Measurements from ENCODE around the gene LRRC49.

Gene LRRC49

GRCh38 chr15:71072423-71072822 is 179.8 kb downstream of the LRRC49 start:
- ATAC-seq: no peak
- TF ChIP-seq, protein P1, sequence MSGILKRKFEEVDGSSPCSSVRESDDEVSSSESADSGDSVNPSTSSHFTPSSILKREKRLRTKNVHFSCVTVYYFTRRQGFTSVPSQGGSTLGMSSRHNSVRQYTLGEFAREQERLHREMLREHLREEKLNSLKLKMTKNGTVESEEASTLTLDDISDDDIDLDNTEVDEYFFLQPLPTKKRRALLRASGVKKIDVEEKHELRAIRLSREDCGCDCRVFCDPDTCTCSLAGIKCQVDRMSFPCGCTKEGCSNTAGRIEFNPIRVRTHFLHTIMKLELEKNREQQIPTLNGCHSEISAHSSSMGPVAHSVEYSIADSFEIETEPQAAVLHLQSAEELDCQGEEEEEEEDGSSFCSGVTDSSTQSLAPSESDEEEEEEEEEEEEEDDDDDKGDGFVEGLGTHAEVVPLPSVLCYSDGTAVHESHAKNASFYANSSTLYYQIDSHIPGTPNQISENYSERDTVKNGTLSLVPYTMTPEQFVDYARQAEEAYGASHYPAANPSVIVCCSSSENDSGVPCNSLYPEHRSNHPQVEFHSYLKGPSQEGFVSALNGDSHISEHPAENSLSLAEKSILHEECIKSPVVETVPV (CRISPR knock-in tag; IDR thresholded peaks at IDR 0.05): no peak
- TF ChIP-seq TOX (CRISPR knock-in tag; IDR thresholded peaks at IDR 0.05; ENCODE audit: borderline replicate concordance): no peak
- no peak for TF ChIP-seq RARB (CRISPR knock-in tag; IDR thresholded peaks at IDR 0.05)
- TF ChIP-seq, protein P2, sequence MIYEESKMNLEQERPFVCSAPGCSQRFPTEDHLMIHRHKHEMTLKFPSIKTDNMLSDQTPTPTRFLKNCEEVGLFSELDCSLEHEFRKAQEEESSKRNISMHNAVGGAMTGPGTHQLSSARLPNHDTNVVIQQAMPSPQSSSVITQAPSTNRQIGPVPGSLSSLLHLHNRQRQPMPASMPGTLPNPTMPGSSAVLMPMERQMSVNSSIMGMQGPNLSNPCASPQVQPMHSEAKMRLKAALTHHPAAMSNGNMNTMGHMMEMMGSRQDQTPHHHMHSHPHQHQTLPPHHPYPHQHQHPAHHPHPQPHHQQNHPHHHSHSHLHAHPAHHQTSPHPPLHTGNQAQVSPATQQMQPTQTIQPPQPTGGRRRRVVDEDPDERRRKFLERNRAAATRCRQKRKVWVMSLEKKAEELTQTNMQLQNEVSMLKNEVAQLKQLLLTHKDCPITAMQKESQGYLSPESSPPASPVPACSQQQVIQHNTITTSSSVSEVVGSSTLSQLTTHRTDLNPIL (CRISPR knock-in tag; IDR thresholded peaks at IDR 0.05; ENCODE audit: low read depth): no peak
- TF ChIP-seq ESRRG (CRISPR knock-in tag; IDR thresholded peaks at IDR 0.05): no peak

- no peak for ATAC-seq
- TF ChIP-seq, protein P1 (CRISPR knock-in tag; IDR thresholded peaks at IDR 0.05): no peak
Observed at GRCh38 chr15:71078506-71079207, 186.0 kb downstream of the LRRC49 start.

- peak; percentile 76 for ATAC-seq
- TF ChIP-seq, protein P3, sequence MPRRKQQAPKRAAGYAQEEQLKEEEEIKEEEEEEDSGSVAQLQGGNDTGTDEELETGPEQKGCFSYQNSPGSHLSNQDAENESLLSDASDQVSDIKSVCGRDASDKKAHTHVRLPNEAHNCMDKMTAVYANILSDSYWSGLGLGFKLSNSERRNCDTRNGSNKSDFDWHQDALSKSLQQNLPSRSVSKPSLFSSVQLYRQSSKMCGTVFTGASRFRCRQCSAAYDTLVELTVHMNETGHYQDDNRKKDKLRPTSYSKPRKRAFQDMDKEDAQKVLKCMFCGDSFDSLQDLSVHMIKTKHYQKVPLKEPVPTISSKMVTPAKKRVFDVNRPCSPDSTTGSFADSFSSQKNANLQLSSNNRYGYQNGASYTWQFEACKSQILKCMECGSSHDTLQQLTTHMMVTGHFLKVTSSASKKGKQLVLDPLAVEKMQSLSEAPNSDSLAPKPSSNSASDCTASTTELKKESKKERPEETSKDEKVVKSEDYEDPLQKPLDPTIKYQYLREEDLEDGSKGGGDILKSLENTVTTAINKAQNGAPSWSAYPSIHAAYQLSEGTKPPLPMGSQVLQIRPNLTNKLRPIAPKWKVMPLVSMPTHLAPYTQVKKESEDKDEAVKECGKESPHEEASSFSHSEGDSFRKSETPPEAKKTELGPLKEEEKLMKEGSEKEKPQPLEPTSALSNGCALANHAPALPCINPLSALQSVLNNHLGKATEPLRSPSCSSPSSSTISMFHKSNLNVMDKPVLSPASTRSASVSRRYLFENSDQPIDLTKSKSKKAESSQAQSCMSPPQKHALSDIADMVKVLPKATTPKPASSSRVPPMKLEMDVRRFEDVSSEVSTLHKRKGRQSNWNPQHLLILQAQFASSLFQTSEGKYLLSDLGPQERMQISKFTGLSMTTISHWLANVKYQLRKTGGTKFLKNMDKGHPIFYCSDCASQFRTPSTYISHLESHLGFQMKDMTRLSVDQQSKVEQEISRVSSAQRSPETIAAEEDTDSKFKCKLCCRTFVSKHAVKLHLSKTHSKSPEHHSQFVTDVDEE (CRISPR knock-in tag; IDR thresholded peaks at IDR 0.05): no peak
- TF ChIP-seq, protein P1 (CRISPR knock-in tag; IDR thresholded peaks at IDR 0.05): no peak
- TF ChIP-seq BACH2 (CRISPR knock-in tag; IDR thresholded peaks at IDR 0.05; ENCODE audit: borderline replicate concordance) (no peak), ZNF70 (CRISPR knock-in tag; IDR thresholded peaks at IDR 0.05) (no peak), PPARA (CRISPR knock-in tag; IDR thresholded peaks at IDR 0.05; ENCODE audit: borderline replicate concordance) (no peak), RARB (CRISPR knock-in tag; IDR thresholded peaks at IDR 0.05) (no peak), ZFP3 (CRISPR knock-in tag; IDR thresholded peaks at IDR 0.05) (no peak), SNAI2 (CRISPR knock-in tag; IDR thresholded peaks at IDR 0.05) (no peak), ZC3H10 (CRISPR knock-in tag; IDR thresholded peaks at IDR 0.05) (no peak), ARNTL (CRISPR knock-in tag; IDR thresholded peaks at IDR 0.05; ENCODE audit: borderline replicate concordance, low read depth) (no peak), GLIS3 (CRISPR knock-in tag; IDR thresholded peaks at IDR 0.05) (no peak), OSR1 (CRISPR knock-in tag; IDR thresholded peaks at IDR 0.05) (no peak), ZNF565 (CRISPR knock-in tag; conservative IDR thresholded peaks at IDR 0.05; ENCODE audit: low read depth) (no peak)
- TF ChIP-seq, protein P2 (CRISPR knock-in tag; IDR thresholded peaks at IDR 0.05; ENCODE audit: low read depth): no peak
Observed at GRCh38 chr15:71079208-71080044, 186.8 kb downstream of the LRRC49 start.
